Epidermal melanocyte (primary cell): ENCODE data around the gene LACTBL1.
A peak's percentile ranks its signal among the peaks of the same experiment; 100 is the strongest.

Source experiments
- DNase-seq: peaks from one replicate; pipeline ENCODE4 v3.0.0; 2011; ENCODE audit warnings: low spot score; ENCODE audit not compliant: insufficient read length

Gene LACTBL1

DNA sequence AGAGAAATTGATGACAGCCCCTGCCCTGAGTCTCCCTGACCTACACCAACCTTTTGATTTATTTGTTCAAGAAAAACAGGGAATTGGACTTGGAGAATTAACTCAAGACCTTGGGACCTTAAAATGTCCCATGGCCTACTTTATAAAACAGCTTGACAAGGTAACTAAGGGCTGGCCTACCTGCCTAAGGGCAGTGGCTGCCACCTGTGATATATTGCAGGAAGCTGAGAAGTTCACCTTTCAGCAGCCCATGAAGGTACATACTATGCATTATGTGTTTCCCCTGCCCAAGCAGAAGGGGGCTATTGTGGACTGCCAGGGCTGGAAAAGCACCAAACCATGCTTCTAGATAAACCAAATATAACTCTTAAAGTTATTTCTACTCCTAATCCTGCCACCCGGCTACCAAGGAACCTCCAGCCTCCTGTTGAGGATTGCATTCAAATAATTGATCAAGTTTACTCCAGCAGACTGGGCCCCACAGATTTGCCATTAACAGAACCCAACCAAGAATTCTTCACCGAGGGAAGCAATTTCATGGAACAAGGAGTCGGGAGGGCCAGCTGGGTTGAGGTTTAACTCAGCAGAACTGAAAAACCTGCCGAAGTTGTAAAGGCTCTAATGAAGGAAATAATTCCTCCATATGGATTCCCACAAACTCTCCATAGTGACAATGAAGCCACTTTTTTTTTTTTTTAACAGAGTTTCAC is 28.2 kb downstream of the LACTBL1 start:
- no peak for DNase-seq

GRCh38 chr1:22941257-22941656 is 31.4 kb downstream of the LACTBL1 start:
- no peak for DNase-seq

DNA sequence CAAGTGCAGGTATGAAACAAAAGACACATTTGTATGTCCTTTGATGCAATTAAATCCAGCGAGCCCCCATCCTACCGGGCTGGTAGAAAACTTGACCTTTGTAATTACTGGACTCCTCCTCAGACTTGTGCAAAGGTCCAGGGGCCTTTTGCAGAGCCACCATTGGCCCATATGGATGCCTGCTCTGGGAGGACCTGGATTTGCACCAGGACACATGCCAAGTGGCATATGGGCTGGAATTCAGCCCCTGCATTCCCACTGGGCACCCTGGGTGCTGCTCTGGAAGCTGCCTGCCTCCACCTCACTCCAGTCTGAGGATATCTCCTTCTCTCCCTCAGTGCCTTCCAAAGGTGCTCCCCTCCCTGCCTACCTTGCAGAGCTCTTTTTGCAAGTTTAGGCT is 36.0 kb downstream of the LACTBL1 start:
- no peak for DNase-seq

DNA sequence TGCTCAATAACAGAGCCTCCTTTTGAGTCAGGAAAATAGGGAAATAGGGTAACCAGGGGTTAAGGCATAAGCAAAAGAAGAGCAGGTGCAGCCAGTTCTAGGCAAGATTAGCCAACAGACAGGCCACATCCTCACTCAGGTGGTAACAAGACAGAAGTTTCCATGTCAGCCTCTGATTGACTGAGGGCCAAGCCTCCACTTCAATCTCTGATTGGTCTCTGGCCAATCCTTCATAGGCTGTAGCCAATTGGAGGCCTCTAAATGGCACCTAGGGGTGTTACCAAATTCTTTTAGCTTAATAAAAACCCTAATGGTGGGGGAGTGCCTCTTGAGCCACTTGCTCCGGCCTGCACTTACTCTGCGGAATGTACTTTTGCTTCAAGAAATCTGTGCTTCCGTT is 37.2 kb downstream of the LACTBL1 start:
- DNase-seq: no peak

DNA sequence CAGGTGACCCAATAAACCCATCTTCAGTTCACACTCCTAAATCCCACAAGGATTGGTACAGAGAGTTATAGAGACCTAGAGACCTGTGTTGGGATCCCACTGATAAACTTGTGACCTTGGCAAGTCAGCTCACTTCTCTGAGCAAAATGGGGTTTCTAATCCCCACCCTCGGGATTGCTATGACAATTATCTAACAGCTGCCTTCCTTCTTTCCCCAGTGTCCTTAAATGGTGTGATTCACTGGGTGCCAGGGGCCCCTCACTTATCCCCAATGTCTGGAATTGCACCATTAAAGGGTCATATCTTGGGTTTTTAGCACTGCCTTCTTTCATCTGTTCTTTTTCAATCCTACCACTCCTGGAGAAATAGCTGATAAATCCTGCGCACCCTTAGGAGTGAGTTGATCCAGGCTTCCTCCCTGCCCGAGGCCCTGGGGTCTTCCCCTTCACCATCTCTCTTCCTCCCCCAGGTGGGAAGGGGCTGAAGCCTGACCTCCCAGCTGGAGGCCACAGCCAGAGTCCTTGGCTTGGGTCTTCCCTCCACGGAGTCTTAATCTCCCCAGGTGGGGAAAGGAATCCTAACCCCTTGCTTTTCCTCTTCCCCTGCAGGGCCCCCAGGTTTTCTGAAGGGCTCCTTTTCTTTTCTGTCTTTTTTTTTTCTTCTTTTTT is 39.7 kb downstream of the LACTBL1 start:
- no peak for DNase-seq

- peak; percentile 68 for DNase-seq
These were observed 42.3 kb downstream of the LACTBL1 start for GRCh38 chr1:22930240-22930912.

GRCh38 chr1:22925111-22925510 is 47.6 kb downstream of the LACTBL1 start:
- DNase-seq: no peak

- no peak for DNase-seq
These were observed 50.0 kb downstream of the LACTBL1 start for GRCh38 chr1:22922640-22923039.

GRCh38 chr1:22921452-22922126 is 51.1 kb downstream of the LACTBL1 start:
- no peak for DNase-seq

DNA sequence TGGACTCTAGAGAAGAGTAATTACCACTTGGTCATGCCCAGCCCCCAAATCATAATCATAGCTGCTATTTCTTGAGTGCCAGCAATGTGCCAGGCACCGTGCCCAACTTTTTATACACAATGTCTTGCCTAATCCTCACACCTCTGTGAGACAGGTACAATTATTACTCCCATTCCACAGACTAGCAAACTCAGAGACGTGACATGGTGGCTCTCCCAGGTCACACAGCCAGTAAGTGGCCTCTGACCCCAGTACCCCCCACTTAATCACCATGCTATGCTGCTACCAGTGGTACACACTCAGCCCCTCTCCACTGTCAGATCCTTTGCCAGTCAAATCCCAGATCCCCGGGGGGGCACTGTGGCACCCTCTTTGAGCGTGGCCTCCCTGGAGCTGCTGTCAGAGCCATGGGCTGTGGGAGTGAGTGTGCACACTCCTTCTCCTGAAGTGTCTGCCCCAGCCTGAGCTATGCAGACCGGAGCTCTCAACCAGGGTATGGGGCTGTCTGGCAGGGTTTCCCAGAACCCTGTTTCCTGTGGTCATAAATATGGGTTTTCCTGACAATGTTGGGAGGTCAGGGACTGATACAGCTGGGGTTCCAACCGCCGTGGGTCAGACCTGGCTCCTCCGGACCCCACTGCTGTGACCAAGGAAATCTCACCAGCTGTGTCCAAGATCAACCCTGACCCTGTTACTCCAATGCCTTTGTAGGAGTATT is 51.8 kb downstream of the LACTBL1 start:
- no peak for DNase-seq

- no peak for DNase-seq
These were observed 52.5 kb downstream of the LACTBL1 start for GRCh38 chr1:22920026-22920733.

DNA sequence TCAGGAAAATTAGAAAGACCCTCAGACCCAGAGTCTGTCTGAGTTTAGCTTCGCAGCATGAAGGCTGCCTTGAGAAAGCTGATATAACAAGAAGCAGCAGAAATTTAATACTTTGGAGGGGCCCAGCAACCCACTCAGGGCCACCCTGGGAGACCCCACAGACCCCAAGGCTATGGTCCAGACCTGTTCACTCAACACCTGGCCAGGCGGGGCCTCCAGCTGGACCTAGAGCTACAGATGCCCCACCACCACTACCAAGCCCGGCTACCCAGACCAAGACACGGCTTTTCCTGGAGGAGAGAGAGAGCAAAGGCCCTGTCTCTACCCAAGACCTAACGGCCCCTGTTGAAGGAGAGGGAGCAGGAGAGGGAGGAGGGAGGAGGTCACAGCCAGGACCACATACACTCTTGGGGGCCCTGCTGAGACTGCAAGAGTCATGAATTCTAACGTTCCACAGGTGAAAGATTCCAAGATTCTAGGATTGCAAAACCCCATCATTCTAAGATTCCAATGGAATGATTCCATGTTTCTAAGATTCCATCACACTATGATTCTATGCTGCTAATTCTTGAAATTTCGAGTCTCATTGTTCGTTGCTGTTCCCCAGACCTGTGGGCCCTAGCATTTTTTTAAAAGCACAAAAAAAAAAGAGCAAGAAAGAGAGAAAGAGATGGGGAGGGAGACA is 53.2 kb downstream of the LACTBL1 start:
- DNase-seq: no peak

DNA sequence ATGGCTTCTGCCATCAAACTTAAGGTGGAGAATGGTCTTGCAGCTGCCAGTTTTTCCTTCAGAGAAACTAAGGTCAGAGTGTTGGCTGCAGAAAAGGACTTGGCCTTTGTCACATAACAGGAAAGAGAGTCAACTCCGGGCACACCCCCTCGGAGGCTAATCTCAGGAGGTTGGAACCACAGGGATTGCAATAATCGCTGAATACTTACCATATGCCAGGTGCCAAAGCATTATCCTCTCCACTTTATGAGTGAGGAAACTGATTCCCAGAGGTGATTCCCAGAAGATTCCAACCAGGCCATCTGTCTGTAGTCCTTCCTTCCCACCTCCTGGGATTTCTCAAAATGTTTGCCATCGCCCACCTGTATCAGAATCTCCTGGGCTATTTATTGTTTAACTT is 54.0 kb downstream of the LACTBL1 start:
- DNase-seq: no peak

DNA sequence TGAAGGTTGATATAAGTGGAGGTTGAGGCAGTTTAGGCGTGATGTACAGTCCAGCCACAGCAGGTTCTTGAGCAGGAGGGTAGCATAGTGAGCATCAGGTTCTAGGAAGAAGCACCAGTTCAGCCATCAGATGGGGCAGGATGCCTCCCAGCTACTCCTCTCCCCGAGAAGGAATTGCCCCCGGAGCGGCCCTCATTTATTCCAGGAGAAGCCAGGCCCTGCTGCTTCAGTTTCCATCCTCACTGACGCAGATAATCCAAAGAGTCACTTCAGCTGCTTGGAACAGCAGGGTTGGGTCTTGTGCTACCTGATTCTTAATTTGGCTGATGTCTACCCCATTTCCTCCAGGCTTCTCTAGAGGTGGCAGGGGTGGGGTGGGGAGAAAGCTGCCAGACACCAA is 54.7 kb downstream of the LACTBL1 start:
- no peak for DNase-seq

GRCh38 chr1:22916471-22916820 is 56.2 kb downstream of the LACTBL1 start:
- DNase-seq: no peak

DNA sequence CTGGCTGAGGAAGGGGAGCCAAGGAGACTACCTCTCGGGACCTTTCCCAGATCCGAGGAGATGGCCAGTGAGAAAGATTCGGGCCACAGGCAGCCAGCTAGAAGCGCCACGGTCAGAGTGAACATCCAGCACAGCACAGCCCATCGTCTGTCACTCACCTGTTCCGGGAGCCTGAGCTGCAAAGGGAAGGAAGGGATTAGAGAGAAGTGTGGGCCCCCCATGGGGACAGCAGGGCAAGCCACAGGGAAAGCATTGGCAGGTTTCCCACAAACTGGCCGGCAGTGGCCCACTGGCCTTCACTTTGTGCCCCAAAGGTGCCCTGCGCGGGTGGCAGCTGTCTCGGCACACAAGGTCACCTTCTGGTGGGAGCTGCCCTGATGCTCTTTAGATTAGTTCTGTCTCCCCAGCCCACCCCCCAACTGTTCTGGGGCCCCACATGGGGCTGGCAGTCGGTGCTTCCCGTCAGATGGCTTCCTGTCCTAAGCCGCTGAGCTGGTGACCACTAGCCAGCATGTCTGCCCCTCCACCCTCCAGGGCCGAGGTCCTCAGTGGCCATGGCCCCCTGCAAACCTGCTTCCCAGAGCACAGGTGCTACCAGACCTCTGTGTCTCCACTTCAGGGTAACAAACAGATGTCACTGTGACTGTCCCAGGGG is 56.7 kb downstream of the LACTBL1 start:
- DNase-seq: no peak

- DNase-seq: no peak
These were observed 57.4 kb downstream of the LACTBL1 start for GRCh38 chr1:22915231-22915630.

DNA sequence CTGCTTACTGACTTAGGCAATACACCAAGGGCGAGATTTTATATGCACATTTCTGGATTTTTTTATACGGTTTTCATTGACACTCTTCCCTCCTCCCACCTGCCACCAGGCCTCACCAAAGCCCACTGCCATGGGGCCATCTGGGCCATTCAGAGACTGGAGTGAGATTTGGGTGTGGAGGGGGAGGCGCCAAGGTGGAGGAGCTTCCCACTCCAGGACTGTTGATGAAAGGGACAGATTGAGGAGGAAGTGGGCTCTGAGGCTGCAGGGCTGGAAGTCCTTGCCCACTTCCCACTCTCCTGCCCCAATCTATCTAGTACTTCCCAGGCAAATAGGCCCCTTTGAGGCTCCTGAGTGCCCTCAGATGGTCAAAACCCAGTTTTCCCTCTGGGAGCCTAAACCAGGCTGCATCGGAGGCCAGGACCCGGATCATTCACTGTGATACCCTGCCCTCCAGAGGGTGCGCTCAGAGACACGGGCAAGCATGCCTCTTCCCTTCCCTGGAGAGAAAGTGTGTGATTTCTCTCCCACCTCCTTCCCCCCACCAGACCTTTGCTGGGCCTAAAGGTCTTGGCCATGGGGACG is 57.9 kb downstream of the LACTBL1 start:
- no peak for DNase-seq

GRCh38 chr1:22914156-22914555 is 58.5 kb downstream of the LACTBL1 start:
- DNase-seq: no peak
